ENCODE results near the gene SYNE1. TPM values are rescaled to one million over a fixed set of nuclear protein-coding genes. Genes with fewer than 3 reads are reported as not detected.
"Not testable (repeated sequence)": the region's sequence is repeated elsewhere in the genome, so short reads cannot be mapped to it uniquely, and the experiment has no call there.

The SYNE1 gene
- total RNA-seq, 2 experiments from 2014 or later: 29.5 to 35.1 TPM

DNA sequence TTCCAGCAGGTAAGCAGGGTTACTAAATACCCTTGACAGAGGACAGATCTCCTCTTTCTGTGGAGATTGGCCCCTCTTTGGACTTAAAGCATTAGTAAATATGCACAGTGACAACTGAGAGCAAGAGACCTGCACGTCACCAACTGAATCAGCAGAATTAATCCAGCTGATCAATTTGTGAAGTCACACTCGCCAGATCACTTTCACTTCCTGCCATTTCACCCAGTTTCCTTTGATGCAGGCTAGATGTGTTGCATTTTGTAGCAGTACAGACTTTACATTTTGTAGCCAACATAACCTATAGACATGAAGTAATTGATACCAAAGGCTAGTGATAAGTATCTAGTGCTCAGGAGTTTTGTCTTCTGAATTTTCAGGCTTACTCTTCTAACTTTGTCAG is 11.9 kb downstream of the SYNE1 start:
- Mint-ChIP-seq H3K4me3 (no peak overlapping the region), H3K4me1 (ENCODE audit: low read depth) (peaks cover 3% of the 10 kb centered on the region), H3K36me3 (ENCODE audit: low read depth) (no peaks in the 10 kb centered on the region), H3K27me3 (peaks cover 3% of the 10 kb centered on the region), H3K9me3 (no peaks in the 10 kb centered on the region), H3K27ac (no peak overlapping the region)
- no peak for ATAC-seq
- ChIA-PET CTCF (no interaction called here), POLR2A (no interaction called here)
- no peak for DNase-seq
- intact Hi-C loops (cut with micrococcal nuclease): no loop called here
- TF ChIP-seq, protein P1, sequence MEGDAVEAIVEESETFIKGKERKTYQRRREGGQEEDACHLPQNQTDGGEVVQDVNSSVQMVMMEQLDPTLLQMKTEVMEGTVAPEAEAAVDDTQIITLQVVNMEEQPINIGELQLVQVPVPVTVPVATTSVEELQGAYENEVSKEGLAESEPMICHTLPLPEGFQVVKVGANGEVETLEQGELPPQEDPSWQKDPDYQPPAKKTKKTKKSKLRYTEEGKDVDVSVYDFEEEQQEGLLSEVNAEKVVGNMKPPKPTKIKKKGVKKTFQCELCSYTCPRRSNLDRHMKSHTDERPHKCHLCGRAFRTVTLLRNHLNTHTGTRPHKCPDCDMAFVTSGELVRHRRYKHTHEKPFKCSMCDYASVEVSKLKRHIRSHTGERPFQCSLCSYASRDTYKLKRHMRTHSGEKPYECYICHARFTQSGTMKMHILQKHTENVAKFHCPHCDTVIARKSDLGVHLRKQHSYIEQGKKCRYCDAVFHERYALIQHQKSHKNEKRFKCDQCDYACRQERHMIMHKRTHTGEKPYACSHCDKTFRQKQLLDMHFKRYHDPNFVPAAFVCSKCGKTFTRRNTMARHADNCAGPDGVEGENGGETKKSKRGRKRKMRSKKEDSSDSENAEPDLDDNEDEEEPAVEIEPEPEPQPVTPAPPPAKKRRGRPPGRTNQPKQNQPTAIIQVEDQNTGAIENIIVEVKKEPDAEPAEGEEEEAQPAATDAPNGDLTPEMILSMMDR (IDR thresholded peaks at IDR 0.05): no peak

DNA sequence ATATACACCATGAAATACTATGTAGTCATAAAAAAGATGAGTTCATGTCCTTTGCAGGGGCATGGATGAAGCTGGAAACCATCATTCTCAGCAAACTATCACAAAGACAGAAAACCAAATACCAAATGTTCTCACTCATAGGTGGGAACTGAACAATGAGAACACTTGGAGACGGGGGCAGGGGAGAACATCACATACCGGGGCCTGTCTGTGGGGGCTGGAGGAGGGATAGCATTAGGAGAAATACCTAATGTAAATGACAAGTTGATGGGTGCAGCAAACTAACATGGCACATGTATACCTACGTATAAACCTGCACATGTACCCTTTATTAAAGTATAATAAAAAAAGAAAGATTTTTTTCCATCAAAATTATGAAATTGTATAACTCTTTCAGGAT is 22.4 kb downstream of the SYNE1 start:
- H3K27me3 Mint-ChIP-seq; intact Hi-C loops (cut with micrococcal nuclease); H3K9me3 Mint-ChIP-seq; POLR2A ChIA-PET; H3K4me3 Mint-ChIP-seq; CTCF ChIA-PET; H3K4me1 Mint-ChIP-seq (ENCODE audit: low read depth); H3K36me3 Mint-ChIP-seq (ENCODE audit: low read depth); ATAC-seq; H3K27ac Mint-ChIP-seq; DNase-seq: not testable (repeated sequence)

DNA sequence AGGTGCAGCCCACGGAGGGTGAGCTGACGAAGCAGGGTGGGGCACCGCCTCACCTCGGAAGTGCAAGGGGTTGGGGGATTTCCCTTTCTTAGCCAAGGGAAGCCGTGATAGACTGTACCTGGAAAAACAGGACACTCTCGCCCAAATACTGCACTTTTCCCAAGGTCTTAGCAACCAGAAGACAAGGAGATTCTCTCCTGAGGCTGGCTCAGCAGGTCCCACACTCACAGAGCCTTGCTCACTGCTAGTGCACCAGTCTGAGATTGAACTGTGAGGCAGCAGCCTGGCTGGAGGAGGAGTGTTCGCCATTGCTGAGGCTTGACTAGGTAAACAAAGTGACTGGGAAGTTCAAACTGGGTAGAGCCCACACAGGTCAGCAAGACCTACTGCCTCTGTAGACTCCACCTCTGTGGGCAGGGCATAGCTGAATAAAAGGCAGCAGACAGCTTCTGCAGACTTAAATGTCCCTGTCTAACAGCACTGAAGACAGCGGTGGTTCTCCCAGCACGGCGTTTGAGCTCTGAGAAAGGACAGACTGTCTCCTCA is 28.0 kb downstream of the SYNE1 start:
- Mint-ChIP-seq H3K4me1 (ENCODE audit: low read depth) (no peaks in the 10 kb centered on the region), H3K9me3 (no peaks in the 10 kb centered on the region), H3K27me3 (peaks cover 3% of the 10 kb centered on the region), H3K4me3 (no peak overlapping the region), H3K36me3 (ENCODE audit: low read depth) (no peaks in the 10 kb centered on the region), H3K27ac (no peak overlapping the region)
- ChIA-PET CTCF (no interaction called here), POLR2A (no interaction called here)
- DNase-seq (no peak), ATAC-seq (no peak)
- TF ChIP-seq, protein P1 (IDR thresholded peaks at IDR 0.05): no peak
- intact Hi-C loops (cut with micrococcal nuclease): no loop called here

DNA sequence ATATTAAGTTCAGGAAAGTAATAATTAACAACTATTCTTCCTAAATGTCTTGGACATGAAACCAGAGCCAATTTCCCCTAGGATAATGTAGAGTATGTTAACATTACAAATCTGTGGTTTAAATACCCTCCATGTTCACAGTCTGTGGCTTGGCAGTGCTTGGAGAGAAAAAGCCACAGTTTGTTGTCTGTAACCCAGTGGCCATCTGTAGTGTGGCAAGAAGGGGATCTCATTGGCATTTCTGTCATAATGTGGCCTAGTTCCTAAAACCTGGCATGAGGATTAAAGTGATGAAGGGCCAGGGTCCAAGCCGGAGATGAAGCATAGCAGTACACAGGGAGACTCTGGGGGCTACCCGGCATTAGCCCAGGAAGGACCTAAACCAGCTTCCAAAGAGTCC is 31.2 kb downstream of the SYNE1 start:
- Mint-ChIP-seq H3K27me3 (peaks cover 1% of the 10 kb centered on the region), H3K4me1 (ENCODE audit: low read depth) (no peaks in the 10 kb centered on the region), H3K27ac (no peak overlapping the region), H3K4me3 (no peak overlapping the region), H3K36me3 (ENCODE audit: low read depth) (no peaks in the 10 kb centered on the region), H3K9me3 (no peaks in the 10 kb centered on the region)
- DNase-seq (no peak), ATAC-seq (no peak)
- ChIA-PET CTCF (no interaction called here), POLR2A (no interaction called here)
- intact Hi-C loops (cut with micrococcal nuclease): no loop called here
- TF ChIP-seq, protein P1 (IDR thresholded peaks at IDR 0.05): no peak

DNA sequence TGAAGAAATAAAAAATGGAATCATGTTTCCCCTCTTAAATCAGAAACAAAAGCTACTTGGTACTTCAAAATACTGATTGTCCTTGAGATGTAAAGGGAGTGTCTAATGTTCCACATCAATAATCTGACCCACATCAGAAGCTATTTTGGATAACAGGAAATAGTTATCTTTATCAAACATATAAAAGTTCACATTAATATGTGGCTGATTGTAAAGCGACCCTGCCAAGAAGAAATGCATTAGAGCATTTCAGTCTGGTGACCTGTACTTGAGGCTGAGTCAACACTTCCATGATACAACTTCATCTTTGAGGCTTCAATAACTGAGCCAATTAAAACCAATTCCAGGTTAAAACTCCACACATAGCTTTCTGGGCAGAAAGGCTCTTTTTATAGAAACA is 31.8 kb downstream of the SYNE1 start:
- no peaks in the 10 kb centered on the region for H3K36me3 Mint-ChIP-seq (ENCODE audit: low read depth)
- ATAC-seq (no peak), DNase-seq (no peak)
- H3K4me3 Mint-ChIP-seq: no peak overlapping the region
- intact Hi-C loops (cut with micrococcal nuclease): no loop called here
- H3K27ac Mint-ChIP-seq: no peak overlapping the region
- ChIA-PET CTCF (no interaction called here), POLR2A (no interaction called here)
- TF ChIP-seq, protein P1 (IDR thresholded peaks at IDR 0.05): no peak
- H3K9me3 Mint-ChIP-seq: no peaks in the 10 kb centered on the region
- H3K27me3 Mint-ChIP-seq: peaks cover 1% of the 10 kb centered on the region
- H3K4me1 Mint-ChIP-seq (ENCODE audit: low read depth): no peaks in the 10 kb centered on the region

DNA sequence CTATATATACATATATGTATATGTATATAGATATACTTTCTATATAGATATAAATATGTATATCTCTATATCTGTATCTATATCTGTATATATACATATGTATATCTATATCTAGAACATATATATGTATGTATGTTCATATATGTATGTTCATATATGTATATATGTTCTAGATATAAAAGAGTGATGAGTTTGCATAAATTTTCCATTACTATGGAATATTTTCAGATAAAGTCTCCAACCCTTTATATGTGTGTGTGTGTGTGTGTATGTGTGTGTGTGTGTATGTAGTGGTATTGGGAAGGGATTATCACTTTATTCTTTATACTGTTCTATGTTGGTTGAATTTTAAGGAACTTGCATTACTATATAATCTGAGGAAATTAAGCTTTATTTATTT is 33.3 kb downstream of the SYNE1 start:
- DNase-seq (no peak), ATAC-seq (no peak)
- H3K4me1 Mint-ChIP-seq (ENCODE audit: low read depth): no peaks in the 10 kb centered on the region
- CTCF ChIA-PET: no interaction called here
- H3K9me3 Mint-ChIP-seq: no peaks in the 10 kb centered on the region
- peaks cover 1% of the 10 kb centered on the region for H3K27me3 Mint-ChIP-seq
- POLR2A ChIA-PET: no interaction called here
- H3K36me3 Mint-ChIP-seq (ENCODE audit: low read depth): no peaks in the 10 kb centered on the region
- H3K4me3 Mint-ChIP-seq: no peak overlapping the region
- H3K27ac Mint-ChIP-seq: no peak overlapping the region
- intact Hi-C loops (cut with micrococcal nuclease): no loop called here
- TF ChIP-seq, protein P1 (IDR thresholded peaks at IDR 0.05): no peak

Measured in activated CD8-positive, alpha-beta T cell treated with anti-CD3 and anti-CD28 coated beads for 36 hours (primary cell).